Tibial artery (tissue), 4 donors: ENCODE data around the gene BHLHE23.

Experiments
- DNase-seq, 2 donors: peaks; one replicate each; pipeline ENCODE4 v3.0.0-alpha.2; 2019
- H3K27ac ChIP-seq, 2 donors: fragments of 200-600 bp; sonication (generic) in 1 of 2; 1 replicate in 1 of 2; 2 replicates in 1 of 2; pipeline ENCODE4 v1.5.1; 2018 to 2019; ENCODE audit warnings: mild to moderate bottlenecking in 1 of 2
- H3K27me3 ChIP-seq, 2 donors: fragments of 200-600 bp; sonication (generic) in 1 of 2; one replicate each; pipeline versions ENCODE4 v1.5.1 to v1.6.0; 2016 to 2019
- H3K36me3 ChIP-seq, 3 donors: fragments of 200-600 bp; sonication (generic) in 2 of 3; one replicate each; pipeline ENCODE4 v1.5.1; 2016 to 2019; ENCODE audit warnings: mild to moderate bottlenecking in 2 of 3
- H3K4me1 ChIP-seq, 4 donors: fragments of 200-600 bp; sonication (generic) in 2 of 4; 1 replicate in 3 of 4; 2 replicates in 1 of 4; pipeline ENCODE4 v1.5.1; 2016 to 2019
- H3K4me3 ChIP-seq, 2 donors: fragments of 200-600 bp; sonication (generic) in 1 of 2; 1 replicate in 1 of 2; 2 replicates in 1 of 2; pipeline ENCODE4 v1.5.1; 2018 to 2019; ENCODE audit warnings: mild to moderate bottlenecking in 2 of 2
- H3K9me3 ChIP-seq, 3 donors: fragments of 200-600 bp; sonication (generic) in 1 of 3; one replicate each; pipeline ENCODE4 v1.5.1; 2016 to 2019
- intact Hi-C: fragments of 100-400 bp; cut with DNase I; formaldehyde crosslinking; loops from one replicate; pipeline ENCODE4 v1.15.0; 2023; ENCODE audit warnings: low total_unique reads
- TF ChIP-seq, protein P1 (sequence below), 2 experiments: fragments of 200-600 bp in 1 of 2; fragments of 450-650 bp in 1 of 2; IDR thresholded peaks; one replicate each; pipeline ENCODE4 v1.5.1; 2017 to 2019; ENCODE audit warnings: antibody characterized with exemption in 2 of 2, mild to moderate bottlenecking in 1 of 2, moderate library complexity in 1 of 2

The BHLHE23 gene

DNA sequence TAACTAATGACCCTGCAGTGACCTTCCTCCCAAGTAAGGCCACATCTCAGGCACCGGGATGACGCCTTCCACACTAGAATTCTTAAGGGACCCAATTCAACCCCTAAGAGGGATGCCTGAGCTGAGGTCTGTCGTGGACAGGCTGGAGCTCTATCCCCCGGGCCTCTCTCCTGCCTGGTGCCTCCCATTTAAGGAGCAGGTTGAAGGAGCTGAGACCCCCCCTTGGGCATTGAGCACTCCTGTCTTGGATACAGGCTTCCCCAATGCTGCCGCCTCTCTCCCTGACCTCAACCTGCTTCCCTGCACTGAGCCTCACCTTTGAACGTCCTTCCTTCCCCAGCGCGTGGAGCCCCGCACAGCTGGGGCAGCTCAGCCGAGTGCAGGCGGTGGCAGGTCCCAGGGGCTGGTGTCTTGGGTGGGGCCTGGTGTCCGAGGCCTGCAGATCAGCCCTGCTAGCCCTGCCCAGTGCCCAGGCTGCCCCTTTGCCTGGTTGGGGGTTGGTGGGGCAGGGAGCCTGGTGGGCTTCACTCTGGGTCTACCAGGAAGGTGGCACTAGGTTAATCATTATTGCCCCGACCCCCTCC, 19.9 kb upstream of the BHLHE23 start:
- Histone ChIP-seq H3K4me3 (no peak overlapping the region), H3K27ac (no peak overlapping the region), H3K9me3 (no peaks in the 10 kb centered on the region), H3K4me1 (peaks cover 0 to 6% (median 0%) of the 10 kb centered on the region in 4 donors), H3K36me3 (no peaks in the 10 kb centered on the region), H3K27me3 (peaks cover 0 to 96% of the 10 kb centered on the region in 2 donors)
- intact Hi-C loops = no loop called here
- peak in 1 of 2 donors; percentile 55 for DNase-seq
- TF ChIP-seq, protein P1, sequence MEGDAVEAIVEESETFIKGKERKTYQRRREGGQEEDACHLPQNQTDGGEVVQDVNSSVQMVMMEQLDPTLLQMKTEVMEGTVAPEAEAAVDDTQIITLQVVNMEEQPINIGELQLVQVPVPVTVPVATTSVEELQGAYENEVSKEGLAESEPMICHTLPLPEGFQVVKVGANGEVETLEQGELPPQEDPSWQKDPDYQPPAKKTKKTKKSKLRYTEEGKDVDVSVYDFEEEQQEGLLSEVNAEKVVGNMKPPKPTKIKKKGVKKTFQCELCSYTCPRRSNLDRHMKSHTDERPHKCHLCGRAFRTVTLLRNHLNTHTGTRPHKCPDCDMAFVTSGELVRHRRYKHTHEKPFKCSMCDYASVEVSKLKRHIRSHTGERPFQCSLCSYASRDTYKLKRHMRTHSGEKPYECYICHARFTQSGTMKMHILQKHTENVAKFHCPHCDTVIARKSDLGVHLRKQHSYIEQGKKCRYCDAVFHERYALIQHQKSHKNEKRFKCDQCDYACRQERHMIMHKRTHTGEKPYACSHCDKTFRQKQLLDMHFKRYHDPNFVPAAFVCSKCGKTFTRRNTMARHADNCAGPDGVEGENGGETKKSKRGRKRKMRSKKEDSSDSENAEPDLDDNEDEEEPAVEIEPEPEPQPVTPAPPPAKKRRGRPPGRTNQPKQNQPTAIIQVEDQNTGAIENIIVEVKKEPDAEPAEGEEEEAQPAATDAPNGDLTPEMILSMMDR (IDR thresholded peaks at IDR 0.05) = no peak

DNA sequence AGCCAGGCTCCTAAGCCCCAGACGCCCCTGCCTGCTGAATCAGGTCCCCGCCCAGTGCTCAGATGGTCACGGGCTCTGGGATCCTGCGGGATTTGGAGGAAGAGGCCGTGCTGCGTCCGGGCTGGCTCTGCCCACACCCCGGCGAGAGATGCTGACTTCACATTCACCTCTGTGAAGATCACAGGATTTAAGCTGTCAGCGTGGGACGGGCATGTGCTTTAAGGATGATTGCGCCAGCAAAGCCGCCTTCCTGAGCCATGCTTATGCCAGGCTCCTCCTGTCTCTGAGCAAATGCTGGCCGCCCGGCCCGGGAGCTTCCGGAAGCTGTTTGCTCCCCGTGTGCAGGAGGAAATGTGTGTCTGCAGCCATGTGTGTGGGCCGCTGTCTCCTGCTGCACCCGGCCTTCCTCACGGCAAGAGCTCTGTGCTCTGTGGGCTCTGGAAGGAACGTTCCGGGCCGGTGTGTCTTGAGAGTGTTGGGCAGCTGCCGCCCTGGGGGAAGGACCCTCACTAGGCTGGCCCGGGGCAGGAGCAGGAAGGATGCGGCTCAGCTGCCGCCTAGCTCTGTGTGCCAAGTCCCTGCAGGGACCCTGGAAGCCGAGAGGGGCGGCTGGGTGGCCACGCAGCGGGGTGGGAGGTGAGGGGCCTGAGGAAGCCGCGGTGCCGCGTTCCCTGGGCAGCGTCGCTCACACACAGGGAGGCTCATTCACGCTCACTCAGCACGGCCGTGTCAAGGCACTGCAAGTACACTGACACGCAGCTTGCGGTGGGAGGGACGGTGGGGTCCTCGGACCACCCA, 19.0 kb upstream of the BHLHE23 start:
- no peak overlapping the region for H3K27ac ChIP-seq
- TF ChIP-seq, protein P1 (IDR thresholded peaks at IDR 0.05) = no peak
- no peak overlapping the region for H3K4me3 ChIP-seq
- H3K9me3 ChIP-seq = peaks cover 0 to 5% (median 3%) of the 10 kb centered on the region in 3 donors
- intact Hi-C loops = no loop called here
- peaks cover 0 to 6% (median 0%) of the 10 kb centered on the region in 4 donors for H3K4me1 ChIP-seq
- DNase-seq = peak in 1 of 2 donors; percentile 57
- peaks cover 0 to 96% of the 10 kb centered on the region in 2 donors for H3K27me3 ChIP-seq
- H3K36me3 ChIP-seq = no peaks in the 10 kb centered on the region

DNA sequence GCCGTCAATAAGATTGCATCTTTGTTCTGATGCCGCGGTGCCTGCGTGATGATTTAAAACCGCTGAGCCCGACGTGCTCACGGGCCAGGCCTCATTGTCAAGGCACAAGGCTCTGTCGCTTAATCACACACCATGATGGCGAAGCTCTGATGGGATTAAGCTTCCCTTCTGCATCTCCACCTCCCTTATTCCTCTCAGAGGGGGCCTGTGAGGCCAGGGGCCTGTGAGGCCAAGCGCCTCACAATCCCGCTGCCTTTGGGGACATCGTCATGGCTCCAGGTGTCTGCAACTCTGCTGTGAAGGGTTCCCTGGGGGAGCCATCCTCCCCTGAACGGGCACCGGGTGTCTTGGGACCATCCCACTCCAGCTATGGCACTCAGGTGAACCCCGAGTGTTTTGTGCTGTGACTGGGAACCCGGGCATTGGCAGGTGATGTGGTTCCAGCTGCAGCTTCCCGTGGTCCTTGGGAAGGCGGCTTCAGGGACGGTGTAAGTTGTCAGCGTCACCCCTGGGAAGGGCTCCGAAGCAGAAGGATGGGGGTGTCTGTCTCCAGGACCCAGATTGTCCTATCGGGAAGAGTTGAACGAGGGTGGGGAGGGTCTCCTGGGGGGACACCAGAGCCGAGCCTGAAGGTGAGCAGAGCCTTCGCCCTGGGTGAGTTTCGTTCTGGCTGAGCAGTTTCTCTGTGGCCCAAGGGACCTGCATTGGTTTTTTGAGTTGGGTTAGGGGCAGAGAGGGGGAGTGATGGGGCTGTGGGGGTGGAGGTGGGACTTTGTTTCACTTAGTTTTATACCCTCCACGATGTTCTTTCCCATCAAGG, 18.0 kb upstream of the BHLHE23 start:
- Histone ChIP-seq H3K27me3 (peaks cover 0 to 94% of the 10 kb centered on the region in 2 donors), H3K36me3 (no peaks in the 10 kb centered on the region), H3K27ac (no peak overlapping the region), H3K4me3 (no peak overlapping the region), H3K9me3 (peaks cover 3 to 12% (median 11%) of the 10 kb centered on the region in 3 donors), H3K4me1 (peaks cover 0 to 6% (median 0%) of the 10 kb centered on the region in 4 donors)
- intact Hi-C loops = no loop called here
- TF ChIP-seq, protein P1 (IDR thresholded peaks at IDR 0.05) = no peak
- DNase-seq = peak in 1 of 2 donors; percentile 45

DNA sequence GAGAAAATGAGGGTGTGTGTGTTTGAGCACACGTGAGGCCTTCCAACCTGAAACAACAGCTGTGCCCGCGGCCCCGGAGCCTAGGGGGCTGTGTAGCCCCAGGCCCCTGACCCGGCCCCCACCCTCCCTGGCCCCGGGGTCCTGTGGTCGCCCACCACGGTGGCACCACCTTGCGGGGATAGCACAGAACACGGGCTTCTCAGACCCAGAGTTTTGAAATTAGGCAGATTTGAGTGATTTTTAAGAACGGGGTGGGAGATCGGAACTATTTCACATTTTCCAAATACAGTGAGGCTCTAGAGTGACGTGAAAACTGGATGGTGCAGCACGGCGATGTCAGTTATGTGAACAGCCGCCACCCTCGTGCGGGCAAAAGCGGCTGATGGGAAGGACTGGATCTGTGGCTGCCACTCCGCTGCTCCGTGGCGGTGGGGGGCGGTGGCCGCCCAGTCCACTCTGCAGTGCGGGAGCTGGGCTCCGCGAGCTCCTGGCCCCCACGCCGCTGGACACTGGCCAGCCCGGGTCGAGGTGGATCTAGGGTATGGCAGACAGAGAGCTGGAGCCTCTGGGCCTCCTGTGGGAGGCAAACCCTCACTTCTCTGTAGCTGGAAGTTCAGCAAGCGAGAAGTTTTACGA, 17.3 kb upstream of the BHLHE23 start:
- TF ChIP-seq, protein P1 (IDR thresholded peaks at IDR 0.05) = no peak
- Histone ChIP-seq H3K27me3 (peaks cover 0 to 89% of the 10 kb centered on the region in 2 donors), H3K9me3 (peaks cover 3 to 12% (median 11%) of the 10 kb centered on the region in 3 donors), H3K27ac (no peak overlapping the region), H3K36me3 (no peaks in the 10 kb centered on the region), H3K4me1 (peaks cover 0 to 6% (median 0%) of the 10 kb centered on the region in 4 donors), H3K4me3 (no peak overlapping the region)
- intact Hi-C loops = no loop called here
- DNase-seq = peak in 1 of 2 donors; percentile 59
